Activated B cell treated with CpG ODN at 0.5 μM for 24 hours (primary cell): ENCODE results near the gene COA1. TPM values are rescaled to one million over a fixed set of nuclear protein-coding genes. Genes with fewer than 3 reads are reported as not detected.
A peak's percentile ranks its signal among the peaks of the same experiment; 100 is the strongest.

Experiments used
- ATAC-seq: fragments of 200-7000 bp; cut with Tn5 transposase; one replicate; pipeline ENCODE4 v1.10.0; 2021; ENCODE audit warnings: low read depth, mild to moderate bottlenecking, moderate library complexity
- CTCF ChIA-PET: fragments of 350-600 bp; sonication (Branson Sonifier 250); formaldehyde crosslinking; loops from one replicate; lab custom pipeline; 2021; ENCODE audit warnings: antibody characterized with exemption; lab: Charles Lee
- POLR2A ChIA-PET: fragments of 350-600 bp; sonication (Branson Sonifier 250); formaldehyde crosslinking; loops from one replicate; lab custom pipeline; 2021; ENCODE audit warnings: antibody characterized with exemption; lab: Charles Lee
- DNase-seq: peaks from one replicate; pipeline ENCODE4 v3.0.0; 2022
- H3K27ac Mint-ChIP-seq: one replicate; pipeline ENCODE4 v1.8.0; 2020; ENCODE audit warnings: mixed read lengths
- H3K27me3 Mint-ChIP-seq: one replicate; pipeline ENCODE4 v1.8.0; 2021; ENCODE audit warnings: mixed read lengths
- H3K36me3 Mint-ChIP-seq: one replicate; pipeline ENCODE4 v1.8.0; 2021; ENCODE audit warnings: low read depth, mixed read lengths
- H3K4me1 Mint-ChIP-seq: one replicate; pipeline ENCODE4 v1.8.0; 2021; ENCODE audit warnings: mixed read lengths
- H3K4me3 Mint-ChIP-seq: one replicate; pipeline ENCODE4 v1.8.0; 2020; ENCODE audit warnings: mild to moderate bottlenecking, mixed read lengths
- H3K9me3 Mint-ChIP-seq: one replicate; pipeline ENCODE4 v1.8.0; 2020; ENCODE audit warnings: mixed read lengths
- intact Hi-C: fragments of 100-400 bp; cut with micrococcal nuclease; formaldehyde crosslinking; loops from one replicate; pipeline ENCODE4 v1.15.1; 2024
- total RNA-seq: library from RNA; stranded (reverse); gene quantifications from 2 replicates; pipeline ENCODE4 v1.2.3, GENCODE V29; 2022
- TF ChIP-seq, protein P1 (sequence below): fragments of 200-600 bp; IDR thresholded peaks from one replicate; pipeline ENCODE4 v1.8.0; 2022; ENCODE audit warnings: antibody characterized with exemption, mild to moderate bottlenecking

COA1 gene
- total RNA-seq, 1 donor from 2014 or later, result 56.9 TPM

- DNase-seq, result no peak
- TF ChIP-seq, protein P1, sequence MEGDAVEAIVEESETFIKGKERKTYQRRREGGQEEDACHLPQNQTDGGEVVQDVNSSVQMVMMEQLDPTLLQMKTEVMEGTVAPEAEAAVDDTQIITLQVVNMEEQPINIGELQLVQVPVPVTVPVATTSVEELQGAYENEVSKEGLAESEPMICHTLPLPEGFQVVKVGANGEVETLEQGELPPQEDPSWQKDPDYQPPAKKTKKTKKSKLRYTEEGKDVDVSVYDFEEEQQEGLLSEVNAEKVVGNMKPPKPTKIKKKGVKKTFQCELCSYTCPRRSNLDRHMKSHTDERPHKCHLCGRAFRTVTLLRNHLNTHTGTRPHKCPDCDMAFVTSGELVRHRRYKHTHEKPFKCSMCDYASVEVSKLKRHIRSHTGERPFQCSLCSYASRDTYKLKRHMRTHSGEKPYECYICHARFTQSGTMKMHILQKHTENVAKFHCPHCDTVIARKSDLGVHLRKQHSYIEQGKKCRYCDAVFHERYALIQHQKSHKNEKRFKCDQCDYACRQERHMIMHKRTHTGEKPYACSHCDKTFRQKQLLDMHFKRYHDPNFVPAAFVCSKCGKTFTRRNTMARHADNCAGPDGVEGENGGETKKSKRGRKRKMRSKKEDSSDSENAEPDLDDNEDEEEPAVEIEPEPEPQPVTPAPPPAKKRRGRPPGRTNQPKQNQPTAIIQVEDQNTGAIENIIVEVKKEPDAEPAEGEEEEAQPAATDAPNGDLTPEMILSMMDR, result no peak
- ChIA-PET POLR2A (interaction anchor here (5.1 kb wide), 2 partner anchors 52 to 117 kb away, joined by 57 to 295 read pairs; partner anchors contain the start of gene STK17A), CTCF (interaction anchor here (1.5 to 6.8 kb wide), 3 partner anchors 52 to 118 kb away, joined by 6 to 648 read pairs (median 55); partner anchors contain the start of gene STK17A)
- H3K36me3 Mint-ChIP-seq, result peaks cover 21% of the 10 kb centered on the region
- H3K4me3 Mint-ChIP-seq, result no peak overlapping the region
- H3K4me1 Mint-ChIP-seq, result peaks cover 30% of the 10 kb centered on the region
- no peaks in the 10 kb centered on the region for H3K9me3 Mint-ChIP-seq
- no peak overlapping the region for H3K27ac Mint-ChIP-seq
- H3K27me3 Mint-ChIP-seq, result no peaks in the 10 kb centered on the region
- ATAC-seq, result no peak
- intact Hi-C loops, result loop anchor here (2.0 kb wide), 1 partner anchor 75 kb away; no protein-coding TSS in a partner anchor
Observed at GRCh38 chr7:43701500-43701854, 27.8 kb downstream of the COA1 start.

DNA sequence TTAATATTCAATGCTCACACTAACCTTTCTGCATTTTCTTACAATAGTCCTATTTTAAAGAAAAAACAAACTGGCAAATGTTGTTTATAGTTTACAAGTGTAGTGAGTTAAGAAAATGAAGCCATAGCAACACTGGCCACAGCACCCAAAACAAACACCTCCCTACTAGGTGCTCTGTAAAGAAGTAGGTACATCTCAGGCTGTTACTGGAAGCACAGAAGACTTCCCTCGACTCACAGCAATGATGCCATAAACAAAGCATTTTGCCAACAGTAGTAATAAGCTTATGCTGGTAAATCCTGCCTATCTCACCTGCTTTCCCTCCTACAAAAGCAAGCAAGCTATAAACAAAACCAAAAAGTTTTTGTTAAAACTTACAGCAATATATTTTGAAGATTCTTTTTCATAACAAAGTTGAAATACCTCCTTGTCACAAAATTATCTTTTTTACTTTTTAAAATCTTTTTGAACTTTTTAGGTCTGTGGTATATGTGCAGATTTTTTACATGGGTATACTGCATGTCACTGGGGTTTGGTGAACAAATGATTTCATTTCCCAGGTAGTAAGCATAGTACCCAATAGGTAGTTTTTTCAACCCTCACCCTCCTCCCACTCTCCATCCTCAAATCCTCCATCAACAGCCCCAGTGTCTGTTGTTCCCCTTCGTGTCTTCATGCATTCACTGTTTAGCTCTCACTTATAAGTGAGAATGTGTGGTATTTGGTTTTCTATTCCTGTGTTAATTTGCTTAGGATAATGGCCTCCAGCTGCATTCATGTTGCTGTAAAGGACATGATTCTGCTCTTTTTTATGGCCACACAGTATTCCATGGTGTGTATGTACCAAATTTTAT, 28.4 kb downstream of the COA1 start:
- ChIA-PET POLR2A (interaction anchor here (0.7 to 5.1 kb wide), 8 partner anchors 12 to 169 kb away, joined by 4 to 295 read pairs (median 6); partner anchors contain the start of genes MRPS24 and STK17A), CTCF (interaction anchor here (0.6 to 6.8 kb wide), 26 partner anchors 13 to 791 kb away, joined by 3 to 648 read pairs (median 7); partner anchors contain the start of gene STK17A)
- TF ChIP-seq, protein P1, result no peak
- DNase-seq (no peak), ATAC-seq (no peak)
- no peaks in the 10 kb centered on the region for H3K27me3 Mint-ChIP-seq
- H3K36me3 Mint-ChIP-seq, result peaks cover 20% of the 10 kb centered on the region
- no peak overlapping the region for H3K4me3 Mint-ChIP-seq
- intact Hi-C loops, result loop anchor here (1.0 to 2.0 kb wide), 5 partner anchors 20 to 138 kb away; no protein-coding TSS in a partner anchor
- H3K4me1 Mint-ChIP-seq, result peaks cover 30% of the 10 kb centered on the region
- no peaks in the 10 kb centered on the region for H3K9me3 Mint-ChIP-seq
- no peak overlapping the region for H3K27ac Mint-ChIP-seq

GRCh38 chr7:43700059-43700501, 29.2 kb downstream of the COA1 start:
- CTCF ChIA-PET, result interaction anchor here (0.6 to 6.8 kb wide), 42 partner anchors 9 to 790 kb away, joined by 3 to 648 read pairs (median 5); partner anchors contain the start of genes COA1 and STK17A
- no peaks in the 10 kb centered on the region for H3K27me3 Mint-ChIP-seq
- POLR2A ChIA-PET, result interaction anchor here (0.5 to 5.1 kb wide), 13 partner anchors 10 to 170 kb away, joined by 3 to 295 read pairs (median 5); partner anchors contain the start of genes MRPS24 and STK17A
- H3K9me3 Mint-ChIP-seq, result no peaks in the 10 kb centered on the region
- TF ChIP-seq, protein P1, result peak; percentile 41
- DNase-seq (no peak), ATAC-seq (peak; percentile 84)
- peaks cover 30% of the 10 kb centered on the region for H3K4me1 Mint-ChIP-seq
- peak overlapping the region; percentile 21 for H3K4me3 Mint-ChIP-seq
- intact Hi-C loops, result loop anchor here (1.0 to 2.0 kb wide), 5 partner anchors 21 to 139 kb away; no protein-coding TSS in a partner anchor
- H3K27ac Mint-ChIP-seq, result peak overlapping the region; percentile 68
- peaks cover 13% of the 10 kb centered on the region for H3K36me3 Mint-ChIP-seq

DNA sequence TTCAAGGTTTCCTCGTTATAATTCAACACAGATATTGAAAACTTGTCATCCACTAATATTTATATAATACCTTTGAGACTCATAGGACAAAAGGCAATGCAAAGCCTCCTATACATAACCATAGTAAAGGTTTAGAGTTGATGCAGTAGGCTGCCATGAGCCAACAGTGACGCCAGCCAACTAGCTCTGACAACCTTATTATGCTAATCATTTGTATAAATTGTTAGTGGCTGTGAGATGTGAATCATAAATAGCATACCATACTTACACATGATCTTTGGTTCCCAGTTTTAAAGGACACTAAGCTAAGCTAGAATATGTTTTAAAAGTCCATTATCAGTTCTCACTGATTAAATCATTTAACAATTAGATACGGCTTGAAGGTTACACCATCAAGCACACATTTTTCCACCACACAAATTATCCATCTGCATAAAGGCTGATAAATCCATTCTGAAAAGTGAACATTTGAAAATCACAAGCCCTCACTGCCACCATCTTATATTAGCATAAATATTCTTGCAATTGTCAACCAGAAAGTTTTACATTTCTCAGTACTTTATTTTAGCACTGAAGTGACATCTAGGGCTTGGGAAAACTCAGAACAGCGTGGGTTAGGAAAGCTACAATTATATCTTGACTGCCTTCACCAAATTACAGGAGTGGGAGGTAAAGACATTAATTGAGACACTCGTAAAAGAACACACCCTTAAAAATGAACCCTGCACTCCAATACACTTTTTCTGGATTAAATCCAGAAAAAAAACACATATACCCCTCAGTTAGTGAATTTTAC, 30.7 kb downstream of the COA1 start:
- H3K4me3 Mint-ChIP-seq, result no peak overlapping the region
- H3K27me3 Mint-ChIP-seq, result no peaks in the 10 kb centered on the region
- peaks cover 30% of the 10 kb centered on the region for H3K4me1 Mint-ChIP-seq
- TF ChIP-seq, protein P1, result no peak
- no peaks in the 10 kb centered on the region for H3K9me3 Mint-ChIP-seq
- ChIA-PET POLR2A (interaction anchor here (1.0 to 5.1 kb wide), 6 partner anchors 49 to 766 kb away, joined by 3 to 295 read pairs (median 6); partner anchors contain the start of genes MRPL32, MRPS24, PSMA2 and STK17A), CTCF (interaction anchor here (0.8 to 6.8 kb wide), 16 partner anchors 11 to 243 kb away, joined by 3 to 648 read pairs (median 10); partner anchors contain the start of gene STK17A)
- H3K36me3 Mint-ChIP-seq, result peaks cover under 1% of the 10 kb centered on the region
- H3K27ac Mint-ChIP-seq, result peak overlapping the region; percentile 15
- no peak for DNase-seq
- intact Hi-C loops, result no loop called here
- no peak for ATAC-seq
